Stimulated activated CD4-positive, alpha-beta T cell treated with anti-CD3 and anti-CD28 coated beads, Interleukin-12 subunit alpha, Interleukin-12 subunit beta, amount 100 ng/mL, for 24 hours (primary cell): ENCODE results near the gene DAG1.

Experiments
- DNase-seq, 2 experiments: peaks; one replicate each; pipeline ENCODE4 v3.0.0-alpha.2; 2020; ENCODE audit warnings: low read depth in 2 of 2

Gene DAG1

GRCh38 chr3:49469936-49470713, at the start of gene DAG1:
Gene DAG1, plus strand, starts transcription at chr3:49470267. Its CDS starts 40,268 bp downstream, at chr3:49510535.
- peak; percentile 87 to 97 for DNase-seq

- DNase-seq = no peak
Measured at GRCh38 chr3:49421890-49422378, 48.1 kb upstream of the DAG1 start.

- DNase-seq = no peak
Measured at GRCh38 chr3:49422379-49423248, 47.5 kb upstream of the DAG1 start, which contains the start of gene AMT. Gene AMT, minus strand, starts transcription at chr3:49422473. Its CDS starts 23 bp downstream, at chr3:49422450.

GRCh38 chr3:49424816-49425215, 45.3 kb upstream of the DAG1 start:
- DNase-seq = no peak

- DNase-seq = no peak
Measured at GRCh38 chr3:49427586-49427985, 42.5 kb upstream of the DAG1 start.

GRCh38 chr3:49428752-49429080, 41.4 kb upstream of the DAG1 start:
- DNase-seq = no peak

- no peak for DNase-seq
Measured at GRCh38 chr3:49434731-49435130, 35.3 kb upstream of the DAG1 start.

- DNase-seq = no peak
Measured at GRCh38 chr3:49445391-49445790, 24.7 kb upstream of the DAG1 start.

- DNase-seq = no peak
Measured at GRCh38 chr3:49453621-49454020, 16.4 kb upstream of the DAG1 start.

GRCh38 chr3:49454458-49454857, 15.6 kb upstream of the DAG1 start:
- no peak for DNase-seq

- no peak for DNase-seq
Measured at GRCh38 chr3:49454898-49455681, 15.0 kb upstream of the DAG1 start.

- no peak for DNase-seq
Measured at GRCh38 chr3:49456466-49456865, 13.6 kb upstream of the DAG1 start.

GRCh38 chr3:49460188-49460890, 9.7 kb upstream of the DAG1 start:
- no peak for DNase-seq

GRCh38 chr3:49460956-49461355, 9.1 kb upstream of the DAG1 start:
- DNase-seq = no peak

- no peak for DNase-seq
Measured at GRCh38 chr3:49461443-49462171, 8.5 kb upstream of the DAG1 start.

- DNase-seq = no peak
Measured at GRCh38 chr3:49462222-49462621, 7.8 kb upstream of the DAG1 start.

GRCh38 chr3:49465270-49466034, 4.6 kb upstream of the DAG1 start:
- no peak for DNase-seq

- DNase-seq = no peak
Measured at GRCh38 chr3:49466085-49466484, 4.0 kb upstream of the DAG1 start.

GRCh38 chr3:49469037-49469935, 781 bp upstream of the DAG1 start:
- DNase-seq = no peak
